ENCODE data around the gene MTCL1.

Gene MTCL1

DNA sequence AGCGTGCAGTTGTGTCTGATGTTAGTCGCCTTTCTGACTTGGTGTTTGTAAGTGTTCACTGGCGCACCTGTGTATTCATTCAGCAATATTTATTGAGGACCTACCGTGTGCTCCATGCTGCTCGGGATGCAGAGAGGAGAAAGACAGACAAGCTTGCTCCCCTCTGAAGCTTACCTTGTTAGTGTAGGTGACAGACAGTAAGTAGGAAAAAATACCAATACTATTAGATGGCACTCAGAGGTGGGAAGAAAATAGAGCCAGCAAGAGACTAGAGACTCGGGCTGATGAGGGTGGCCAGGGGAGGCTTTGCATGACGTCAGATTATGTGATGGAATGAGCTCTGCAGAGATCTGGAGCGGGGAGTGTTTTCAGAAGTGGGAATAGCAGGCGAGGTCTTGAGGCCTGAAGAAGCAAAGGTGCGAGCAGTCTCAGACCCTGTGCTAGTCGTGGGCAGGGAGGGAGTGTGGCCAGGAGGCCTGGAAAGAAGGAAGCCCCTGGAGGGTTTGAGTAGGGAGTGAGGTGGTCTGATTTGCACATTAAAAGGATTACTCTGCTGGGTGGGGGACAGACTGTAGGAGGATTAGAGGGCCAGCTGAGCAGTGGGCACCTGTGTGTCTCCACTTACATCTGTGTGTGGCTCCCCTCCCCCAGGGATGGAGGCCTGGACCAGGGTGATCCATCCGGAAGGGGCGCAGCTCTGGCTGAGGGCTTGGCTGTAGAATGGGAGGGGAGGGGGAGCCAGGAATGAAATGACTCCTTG is 11.8 kb downstream of the MTCL1 start:
- TF ChIP-seq YY1 (IDR thresholded peaks at IDR 0.05; ENCODE audit: low read depth), result no peak
- no peak for TF ChIP-seq TEAD4 (IDR thresholded peaks at IDR 0.05)

DNA sequence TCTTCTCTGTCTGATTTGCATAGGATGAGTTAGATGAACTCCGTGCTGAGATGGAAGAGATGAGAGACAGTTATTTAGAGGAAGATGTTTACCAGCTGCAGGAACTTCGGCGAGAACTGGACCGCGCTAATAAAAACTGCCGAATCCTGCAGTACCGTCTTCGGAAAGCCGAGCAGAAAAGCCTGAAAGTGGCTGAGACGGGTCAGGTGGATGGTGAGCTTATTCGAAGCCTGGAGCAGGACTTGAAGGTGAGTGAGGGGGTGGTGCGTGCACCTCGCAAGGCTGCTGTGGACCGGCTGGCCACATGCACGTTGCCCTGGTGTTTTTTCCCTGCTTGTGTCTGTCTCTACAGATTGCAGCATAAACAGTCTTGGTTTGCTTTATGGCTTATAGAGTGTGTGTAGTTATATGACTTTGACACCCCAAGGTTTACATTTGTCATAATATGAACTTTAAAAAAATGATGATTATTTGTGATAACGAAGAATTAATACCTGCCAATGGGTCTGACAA is 13.1 kb downstream of the MTCL1 start:
- TF ChIP-seq CEBPB (IDR thresholded peaks at IDR 0.05) (no peak), ZBTB7A (IDR thresholded peaks at IDR 0.05; ENCODE audit: low read depth) (no peak), FOXM1 (IDR thresholded peaks at IDR 0.05; ENCODE audit: borderline replicate concordance, low read depth) (no peak), YY1 (IDR thresholded peaks at IDR 0.05; ENCODE audit: low read depth) (no peak), NFIC (IDR thresholded peaks at IDR 0.05) (no peak), TCF12 (IDR thresholded peaks at IDR 0.05; ENCODE audit: low read depth) (no peak), EGR1 (IDR thresholded peaks at IDR 0.05) (no peak), CREB1 (IDR thresholded peaks at IDR 0.05; ENCODE audit: low read depth) (no peak), TEAD4 (IDR thresholded peaks at IDR 0.05) (no peak), EP300 (IDR thresholded peaks at IDR 0.05; ENCODE audit: borderline replicate concordance) (no peak)
- TF ChIP-seq, protein P1, sequence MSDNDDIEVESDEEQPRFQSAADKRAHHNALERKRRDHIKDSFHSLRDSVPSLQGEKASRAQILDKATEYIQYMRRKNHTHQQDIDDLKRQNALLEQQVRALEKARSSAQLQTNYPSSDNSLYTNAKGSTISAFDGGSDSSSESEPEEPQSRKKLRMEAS (IDR thresholded peaks at IDR 0.05), result no peak
- TF ChIP-seq, protein P2, sequence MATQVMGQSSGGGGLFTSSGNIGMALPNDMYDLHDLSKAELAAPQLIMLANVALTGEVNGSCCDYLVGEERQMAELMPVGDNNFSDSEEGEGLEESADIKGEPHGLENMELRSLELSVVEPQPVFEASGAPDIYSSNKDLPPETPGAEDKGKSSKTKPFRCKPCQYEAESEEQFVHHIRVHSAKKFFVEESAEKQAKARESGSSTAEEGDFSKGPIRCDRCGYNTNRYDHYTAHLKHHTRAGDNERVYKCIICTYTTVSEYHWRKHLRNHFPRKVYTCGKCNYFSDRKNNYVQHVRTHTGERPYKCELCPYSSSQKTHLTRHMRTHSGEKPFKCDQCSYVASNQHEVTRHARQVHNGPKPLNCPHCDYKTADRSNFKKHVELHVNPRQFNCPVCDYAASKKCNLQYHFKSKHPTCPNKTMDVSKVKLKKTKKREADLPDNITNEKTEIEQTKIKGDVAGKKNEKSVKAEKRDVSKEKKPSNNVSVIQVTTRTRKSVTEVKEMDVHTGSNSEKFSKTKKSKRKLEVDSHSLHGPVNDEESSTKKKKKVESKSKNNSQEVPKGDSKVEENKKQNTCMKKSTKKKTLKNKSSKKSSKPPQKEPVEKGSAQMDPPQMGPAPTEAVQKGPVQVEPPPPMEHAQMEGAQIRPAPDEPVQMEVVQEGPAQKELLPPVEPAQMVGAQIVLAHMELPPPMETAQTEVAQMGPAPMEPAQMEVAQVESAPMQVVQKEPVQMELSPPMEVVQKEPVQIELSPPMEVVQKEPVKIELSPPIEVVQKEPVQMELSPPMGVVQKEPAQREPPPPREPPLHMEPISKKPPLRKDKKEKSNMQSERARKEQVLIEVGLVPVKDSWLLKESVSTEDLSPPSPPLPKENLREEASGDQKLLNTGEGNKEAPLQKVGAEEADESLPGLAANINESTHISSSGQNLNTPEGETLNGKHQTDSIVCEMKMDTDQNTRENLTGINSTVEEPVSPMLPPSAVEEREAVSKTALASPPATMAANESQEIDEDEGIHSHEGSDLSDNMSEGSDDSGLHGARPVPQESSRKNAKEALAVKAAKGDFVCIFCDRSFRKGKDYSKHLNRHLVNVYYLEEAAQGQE (IDR thresholded peaks at IDR 0.05; ENCODE audit: low read depth), result no peak

DNA sequence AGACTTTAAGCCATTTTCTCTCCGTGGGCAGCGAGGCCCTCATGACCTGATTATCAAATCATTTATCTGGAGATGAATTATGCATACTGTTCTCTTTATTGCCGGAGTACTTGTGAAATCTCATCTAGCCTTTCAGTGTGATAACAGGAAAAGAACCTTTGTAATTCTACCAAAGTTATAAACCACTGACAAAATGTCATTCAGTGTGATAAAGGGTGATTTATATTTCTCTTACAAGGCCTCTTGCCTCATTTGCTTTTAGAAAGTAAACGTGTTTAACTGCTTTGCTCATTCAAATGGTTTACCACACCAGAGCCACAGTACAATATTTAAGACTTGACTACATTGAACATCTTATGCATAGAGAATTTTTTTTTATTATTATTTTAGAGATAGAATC is 13.8 kb downstream of the MTCL1 start:
- TF ChIP-seq EGR1 (IDR thresholded peaks at IDR 0.05) (no peak), TEAD4 (IDR thresholded peaks at IDR 0.05) (no peak), CREB1 (IDR thresholded peaks at IDR 0.05; ENCODE audit: low read depth) (no peak), EP300 (IDR thresholded peaks at IDR 0.05; ENCODE audit: borderline replicate concordance) (no peak), FOXM1 (IDR thresholded peaks at IDR 0.05; ENCODE audit: borderline replicate concordance, low read depth) (no peak), YY1 (IDR thresholded peaks at IDR 0.05; ENCODE audit: low read depth) (no peak), ZBTB7A (IDR thresholded peaks at IDR 0.05; ENCODE audit: low read depth) (no peak), CEBPB (IDR thresholded peaks at IDR 0.05) (no peak), NFIC (IDR thresholded peaks at IDR 0.05) (no peak), TAF1 (IDR thresholded peaks at IDR 0.05; ENCODE audit: low read depth) (no peak), TCF12 (IDR thresholded peaks at IDR 0.05; ENCODE audit: low read depth) (no peak), RAD21 (IDR thresholded peaks at IDR 0.05; ENCODE audit: low read depth) (no peak)
- TF ChIP-seq, protein P2 (IDR thresholded peaks at IDR 0.05; ENCODE audit: low read depth), result no peak
- TF ChIP-seq, protein P3, sequence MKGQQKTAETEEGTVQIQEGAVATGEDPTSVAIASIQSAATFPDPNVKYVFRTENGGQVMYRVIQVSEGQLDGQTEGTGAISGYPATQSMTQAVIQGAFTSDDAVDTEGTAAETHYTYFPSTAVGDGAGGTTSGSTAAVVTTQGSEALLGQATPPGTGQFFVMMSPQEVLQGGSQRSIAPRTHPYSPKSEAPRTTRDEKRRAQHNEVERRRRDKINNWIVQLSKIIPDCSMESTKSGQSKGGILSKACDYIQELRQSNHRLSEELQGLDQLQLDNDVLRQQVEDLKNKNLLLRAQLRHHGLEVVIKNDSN (IDR thresholded peaks at IDR 0.05), result no peak
- TF ChIP-seq, protein P1 (IDR thresholded peaks at IDR 0.05), result no peak

DNA sequence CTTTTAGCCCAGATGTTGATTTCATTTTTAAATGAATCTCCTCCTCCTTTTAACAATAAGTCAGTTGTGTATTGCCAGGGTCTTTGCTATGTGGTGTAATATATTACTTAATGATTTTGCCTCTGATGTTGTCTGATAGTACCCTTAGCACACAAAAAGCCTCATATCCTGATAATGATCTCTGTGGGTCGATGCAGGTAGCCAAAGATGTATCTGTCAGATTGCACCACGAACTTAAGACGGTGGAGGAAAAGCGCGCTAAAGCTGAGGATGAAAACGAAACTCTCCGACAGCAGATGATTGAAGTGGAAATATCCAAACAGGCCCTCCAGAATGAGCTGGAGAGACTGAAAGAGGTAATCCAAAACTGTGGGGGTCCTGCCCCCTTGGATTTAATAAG is 14.8 kb downstream of the MTCL1 start:
- TF ChIP-seq TEAD4 (IDR thresholded peaks at IDR 0.05) (no peak), CEBPB (IDR thresholded peaks at IDR 0.05) (no peak)

DNA sequence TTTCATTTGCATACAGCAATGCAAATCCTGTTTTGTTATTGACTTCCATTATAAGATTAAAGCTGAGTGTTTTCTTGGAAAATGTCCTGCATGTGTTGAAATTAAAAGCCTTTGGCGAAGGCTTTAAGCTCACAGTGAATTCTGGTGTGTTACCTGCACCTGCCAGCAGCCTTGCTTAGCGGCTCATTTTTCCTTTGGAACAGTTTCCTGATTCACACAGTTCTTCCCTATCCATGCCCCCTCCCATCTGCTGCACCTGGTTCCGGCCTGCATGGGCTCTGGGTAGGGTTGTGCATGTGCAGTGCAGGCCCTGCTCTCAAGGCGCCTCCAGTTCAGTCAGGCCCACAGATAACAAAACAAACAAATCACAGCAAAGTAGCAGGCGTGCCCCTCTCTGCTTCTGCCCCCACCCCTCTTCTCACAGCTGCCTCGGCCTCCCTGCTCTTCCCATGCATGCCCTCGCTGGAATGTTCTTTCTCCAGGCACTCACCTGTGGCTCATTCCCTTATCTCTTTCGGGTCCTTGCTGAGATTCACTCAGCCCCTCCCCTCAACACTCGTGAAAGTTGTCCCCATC is 15.8 kb downstream of the MTCL1 start:
- TF ChIP-seq TEAD4 (IDR thresholded peaks at IDR 0.05) (no peak), FOXM1 (IDR thresholded peaks at IDR 0.05; ENCODE audit: borderline replicate concordance, low read depth) (no peak)

DNA sequence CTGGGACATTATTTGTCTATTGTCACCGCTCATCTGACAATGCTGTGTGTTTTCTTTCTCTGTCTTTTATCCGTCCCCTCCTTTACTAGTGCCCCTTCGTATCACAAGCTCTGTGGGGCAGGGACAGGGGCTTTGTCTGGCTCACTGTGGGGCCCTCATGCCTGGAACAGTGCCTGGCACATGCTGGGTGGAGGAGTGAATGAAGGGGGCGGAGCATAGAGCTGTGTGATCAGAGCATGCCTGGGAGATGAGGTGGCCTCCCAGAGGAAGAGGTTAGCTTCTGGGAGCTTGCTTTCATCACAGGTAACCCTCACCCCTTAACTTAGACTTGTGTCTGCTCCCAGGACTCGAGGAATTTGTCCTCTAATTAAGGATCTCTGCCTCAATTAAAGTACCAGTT is 16.4 kb downstream of the MTCL1 start:
- TF ChIP-seq, protein P1 (IDR thresholded peaks at IDR 0.05), result 0 out of 2 replicates have a peak, but pooled peaks have one; percentile 39
- no peak for TF ChIP-seq EGR1 (IDR thresholded peaks at IDR 0.05)

Measured in Ishikawa (cell line).